ENCODE results near the gene LDB3. TPM values are rescaled to one million over a fixed set of nuclear protein-coding genes. Genes with fewer than 3 reads are reported as not detected.

Gene LDB3
- polyA plus RNA-seq, 1 donor (not counting 4 experiments of a cell fraction or from before 2014, with no cell fraction given): 0.01 TPM

- Histone ChIP-seq H3K79me2 (ENCODE audit: control insufficient read depth, insufficient read depth, low read length) (no peaks in the 10 kb centered on the region), H3K27ac (ENCODE audit: control insufficient read depth, insufficient read depth, low read length) (no peak overlapping the region), H3K4me3 (ENCODE audit: control insufficient read depth in 2 of 3, extremely low read depth in 1 of 3, insufficient read depth in 2 of 3, low read depth in 1 of 3, low read length in 3 of 3) (no peak overlapping the region), H3K4me2 (ENCODE audit: control insufficient read depth, extremely low read depth, insufficient read depth, low read depth, low read length) (no peak overlapping the region), H3K27me3 (ENCODE audit: control insufficient read depth, extremely low read depth, insufficient read depth, low read length) (peaks cover 18% of the 10 kb centered on the region), H4K20me1 (ENCODE audit: control insufficient read depth, extremely low read depth, insufficient read depth, low read length) (no peaks in the 10 kb centered on the region), H3K9me3 (ENCODE audit: control insufficient read depth, low read depth, low read length) (no peaks in the 10 kb centered on the region), H3K9ac (ENCODE audit: control insufficient read depth, extremely low read depth, insufficient read depth, low read length) (no peak overlapping the region), H2AFZ (ENCODE audit: control insufficient read depth, low read length) (no peak overlapping the region), H3K4me1 (ENCODE audit: control insufficient read depth, extremely low read depth, insufficient read depth, low read length) (no peaks in the 10 kb centered on the region), H3K9me1 (ENCODE audit: control insufficient read depth, extremely low read depth, insufficient read depth, low read length) (no peaks in the 10 kb centered on the region), H3K36me3 (ENCODE audit: control insufficient read depth in 2 of 2, extremely low read depth in 1 of 2, insufficient read depth in 2 of 2, low read length in 2 of 2) (no peaks in the 10 kb centered on the region)
- FAIRE-seq (no peak), DNase-seq (ENCODE audit: low read depth, low spot score) (no peak)
- dilution Hi-C loops (cut with MboI; ENCODE audit: extremely low pct_ligation_motif_present, low sequenced_read_pairs): no loop called here
- TF ChIP-seq CTCF (optimal IDR thresholded peaks at IDR 0.05 in 1 of 3, IDR thresholded peaks at IDR 0.05 in 1 of 3, conservative IDR thresholded peaks at IDR 0.05 in 1 of 3; ENCODE audit: extremely low read depth in 1 of 3, insufficient read depth in 2 of 3, low read length in 3 of 3) (no peak), EZH2 (IDR thresholded peaks at IDR 0.05; ENCODE audit: low read length) (no peak)
Observed at GRCh38 chr10:86682675-86683074, 14.4 kb downstream of the LDB3 start.

- DNase-seq (ENCODE audit: low read depth, low spot score) (no peak), FAIRE-seq (no peak)
- Histone ChIP-seq H3K36me3 (ENCODE audit: control insufficient read depth in 2 of 2, extremely low read depth in 1 of 2, insufficient read depth in 2 of 2, low read length in 2 of 2) (no peaks in the 10 kb centered on the region), H3K9me1 (ENCODE audit: control insufficient read depth, extremely low read depth, insufficient read depth, low read length) (no peaks in the 10 kb centered on the region), H4K20me1 (ENCODE audit: control insufficient read depth, extremely low read depth, insufficient read depth, low read length) (no peaks in the 10 kb centered on the region), H3K9ac (ENCODE audit: control insufficient read depth, extremely low read depth, insufficient read depth, low read length) (no peak overlapping the region), H3K27ac (ENCODE audit: control insufficient read depth, insufficient read depth, low read length) (no peak overlapping the region), H3K79me2 (ENCODE audit: control insufficient read depth, insufficient read depth, low read length) (no peaks in the 10 kb centered on the region), H3K27me3 (ENCODE audit: control insufficient read depth, extremely low read depth, insufficient read depth, low read length) (peaks cover 22% of the 10 kb centered on the region), H3K4me2 (ENCODE audit: control insufficient read depth, extremely low read depth, insufficient read depth, low read depth, low read length) (no peak overlapping the region), H3K4me3 (ENCODE audit: control insufficient read depth in 2 of 3, extremely low read depth in 1 of 3, insufficient read depth in 2 of 3, low read depth in 1 of 3, low read length in 3 of 3) (no peak overlapping the region), H3K4me1 (ENCODE audit: control insufficient read depth, extremely low read depth, insufficient read depth, low read length) (no peaks in the 10 kb centered on the region), H3K9me3 (ENCODE audit: control insufficient read depth, low read depth, low read length) (no peaks in the 10 kb centered on the region), H2AFZ (ENCODE audit: control insufficient read depth, low read length) (no peak overlapping the region)
- dilution Hi-C loops (cut with MboI; ENCODE audit: extremely low pct_ligation_motif_present, low sequenced_read_pairs): no loop called here
- peak in 2 of 3 experiments; percentile 37 to 59 for TF ChIP-seq CTCF (optimal IDR thresholded peaks at IDR 0.05 in 1 of 3, IDR thresholded peaks at IDR 0.05 in 1 of 3, conservative IDR thresholded peaks at IDR 0.05 in 1 of 3; ENCODE audit: extremely low read depth in 1 of 3, insufficient read depth in 2 of 3, low read length in 3 of 3)
- no peak for TF ChIP-seq EZH2 (IDR thresholded peaks at IDR 0.05; ENCODE audit: low read length)
Observed at GRCh38 chr10:86684331-86685097, 16.2 kb downstream of the LDB3 start.

All from keratinocyte (primary cell).